T-helper 2 cell (primary cell): Measurements from ENCODE around the gene DOCK7.
A peak's percentile ranks its signal among the peaks of the same experiment; 100 is the strongest.

ENCODE experiments used
- DNase-seq, 5 experiments: peaks; one replicate each; pipeline versions ENCODE4 v3.0.0 to v3.0.0-alpha.2; 2012 to 2022

DOCK7 gene

DNA sequence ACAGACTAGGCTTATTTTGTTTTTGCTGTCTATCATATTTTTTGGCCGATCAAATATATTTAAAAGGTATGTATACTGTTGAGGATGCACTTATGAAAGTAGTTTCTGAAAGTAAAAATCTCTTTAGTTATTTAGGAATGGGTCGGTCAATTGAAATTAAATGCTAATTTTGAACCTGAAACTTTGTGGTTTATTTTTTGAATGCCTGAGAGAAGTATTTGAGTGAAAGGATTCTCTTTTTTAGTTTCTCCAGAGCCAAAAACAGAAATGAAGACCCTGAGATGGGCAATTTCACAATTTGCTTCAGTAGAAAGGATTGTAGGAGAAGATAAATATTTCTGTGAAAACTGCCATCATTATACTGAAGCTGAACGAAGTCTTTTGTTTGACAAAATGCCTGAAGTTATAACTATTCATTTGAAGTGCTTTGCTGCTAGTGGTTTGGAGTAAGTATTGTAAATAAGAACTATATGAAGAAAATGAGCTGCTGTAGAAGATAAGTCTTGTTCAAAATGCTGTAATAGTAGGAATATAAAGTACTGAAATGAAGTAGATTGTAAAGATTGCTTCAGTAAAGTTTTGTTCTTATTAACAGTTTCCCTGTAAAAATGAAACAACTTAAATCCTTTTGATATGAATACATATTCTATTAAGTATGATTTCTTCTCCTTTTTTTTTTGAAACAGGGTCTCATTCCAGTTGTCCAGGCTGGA lies 239.8 kb downstream of the DOCK7 start:
- DNase-seq, result peak in 1 of 5 experiments; percentile 25

- DNase-seq, result no peak
These were observed 243.5 kb downstream of the DOCK7 start for GRCh38 chr1:62444701-62445100.

- DNase-seq, result peak in 1 of 5 experiments; percentile 72
These were observed 248.4 kb downstream of the DOCK7 start for GRCh38 chr1:62439652-62440371.

DNA sequence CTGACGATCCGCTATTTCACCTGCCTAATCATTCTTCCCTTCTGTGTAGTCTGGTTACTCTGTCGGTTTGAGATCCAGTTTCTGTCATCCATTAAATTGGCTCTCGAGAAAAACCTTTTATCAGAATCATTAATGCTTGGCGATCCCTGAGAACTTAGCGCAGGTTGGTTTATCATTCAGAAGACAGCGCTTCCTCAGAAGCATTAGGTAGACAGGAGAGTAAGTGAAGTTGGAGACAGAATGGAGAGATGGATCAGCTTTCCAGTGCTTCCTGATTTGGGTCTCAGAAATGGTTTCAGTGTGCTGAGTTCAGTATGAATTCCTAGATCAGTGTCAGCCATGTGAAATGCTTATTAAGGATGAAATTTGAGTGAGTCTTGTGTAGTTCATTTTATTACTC lies 250.0 kb downstream of the DOCK7 start:
- DNase-seq, result peak in 1 of 5 experiments; percentile 23

GRCh38 chr1:62437273-62437940 lies 250.8 kb downstream of the DOCK7 start:
- DNase-seq, result peak; percentile 17 to 57 (median 37)

DNA sequence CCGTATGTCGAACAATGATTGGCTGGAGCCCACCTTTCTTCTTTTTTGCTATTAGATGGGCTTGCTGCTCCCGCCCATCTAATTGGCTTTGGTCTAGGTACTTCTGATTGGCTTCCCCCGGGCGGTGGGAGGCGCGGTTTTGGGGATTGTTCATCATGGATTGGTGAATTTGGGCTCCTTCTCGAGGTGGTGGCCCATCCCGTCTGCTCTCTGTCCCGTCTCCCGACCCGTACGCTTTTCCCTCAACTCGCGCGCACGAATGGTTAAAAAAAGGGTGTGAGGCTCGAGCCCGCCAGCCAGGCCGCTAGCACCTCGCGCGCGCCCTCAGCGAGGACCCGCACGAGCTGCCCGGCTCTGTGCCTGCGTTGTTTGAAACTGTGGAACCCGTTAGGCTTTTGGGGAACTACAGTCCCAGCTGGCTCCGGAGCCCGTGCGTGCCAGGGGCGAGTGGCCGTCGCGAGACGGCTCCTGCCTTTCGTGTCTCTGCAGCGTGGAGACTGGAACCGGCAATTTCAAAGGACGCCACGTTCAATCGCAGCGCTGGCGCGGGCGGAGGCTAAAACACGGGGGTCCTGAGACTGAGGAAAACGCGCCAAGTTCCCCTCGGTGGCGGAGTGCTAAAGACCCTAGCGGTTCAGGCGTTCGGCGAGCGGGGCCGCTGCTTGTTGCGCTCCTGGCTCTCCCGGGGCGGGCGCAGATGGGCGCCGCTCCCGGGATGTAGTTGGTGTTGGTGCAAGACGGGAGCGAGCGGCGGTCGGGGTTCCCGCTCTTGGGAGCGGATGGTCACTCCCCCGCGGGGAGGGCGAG lies 251.5 kb downstream of the DOCK7 start, which contains the start of gene USP1:
TSS of gene USP1 (plus strand) at position 584 of the 807 bp plus-strand sequence. CDS start 2,819 bp downstream, outside the sequence.
- DNase-seq, result peak; percentile 87 to 100 (median 97)

DNA sequence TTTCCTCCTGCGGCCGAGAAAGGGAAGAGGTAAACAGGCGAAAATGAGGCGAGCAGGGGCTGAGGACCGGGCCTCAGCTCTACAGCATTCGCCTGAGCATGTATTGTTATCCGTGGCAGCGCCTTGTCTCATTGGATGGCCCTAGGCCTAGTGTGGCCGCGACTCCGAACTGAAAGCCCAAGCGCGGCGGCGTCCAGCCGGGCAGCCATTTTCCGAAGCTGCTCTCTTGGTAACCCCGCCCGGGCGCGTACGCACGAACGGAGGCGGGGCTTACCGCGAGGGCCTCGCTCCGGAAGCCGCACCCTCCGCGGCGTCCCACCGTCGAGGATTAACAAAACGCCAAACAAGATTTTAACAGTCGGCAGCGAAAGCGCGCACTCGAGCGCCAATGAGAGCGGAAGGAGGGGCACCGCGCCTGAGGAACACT lies 252.1 kb downstream of the DOCK7 start:
- DNase-seq, result peak in 3 of 5 experiments; percentile 89 to 95 (median 94)

- DNase-seq, result no peak
These were observed 252.8 kb downstream of the DOCK7 start for GRCh38 chr1:62435231-62436038.

GRCh38 chr1:62434618-62435001 lies 253.6 kb downstream of the DOCK7 start:
- DNase-seq, result no peak

GRCh38 chr1:62433861-62434617 lies 254.1 kb downstream of the DOCK7 start:
- DNase-seq, result no peak

DNA sequence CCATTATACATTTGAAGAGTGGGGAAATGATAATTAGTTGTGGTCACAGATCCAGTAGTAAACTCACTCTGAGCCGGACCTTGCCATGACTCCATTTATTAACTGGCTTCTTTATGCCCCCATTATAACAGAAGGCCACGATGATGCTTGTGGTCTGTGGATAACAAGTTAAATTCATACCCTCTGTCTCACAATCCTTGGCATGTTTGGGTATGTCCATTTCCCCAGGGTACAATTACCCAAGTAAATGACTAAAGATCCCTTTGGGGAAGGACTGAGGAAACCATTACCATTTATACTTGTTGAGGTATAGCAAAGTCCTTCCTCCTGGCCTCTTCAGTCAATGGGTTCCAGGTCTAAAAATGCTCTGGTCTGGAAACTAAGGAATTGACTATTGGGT lies 258.6 kb downstream of the DOCK7 start:
- no peak for DNase-seq

GRCh38 chr1:62428351-62428750 lies 259.8 kb downstream of the DOCK7 start:
- DNase-seq, result no peak

- no peak for DNase-seq
These were observed 261.4 kb downstream of the DOCK7 start for GRCh38 chr1:62426794-62427193.

DNA sequence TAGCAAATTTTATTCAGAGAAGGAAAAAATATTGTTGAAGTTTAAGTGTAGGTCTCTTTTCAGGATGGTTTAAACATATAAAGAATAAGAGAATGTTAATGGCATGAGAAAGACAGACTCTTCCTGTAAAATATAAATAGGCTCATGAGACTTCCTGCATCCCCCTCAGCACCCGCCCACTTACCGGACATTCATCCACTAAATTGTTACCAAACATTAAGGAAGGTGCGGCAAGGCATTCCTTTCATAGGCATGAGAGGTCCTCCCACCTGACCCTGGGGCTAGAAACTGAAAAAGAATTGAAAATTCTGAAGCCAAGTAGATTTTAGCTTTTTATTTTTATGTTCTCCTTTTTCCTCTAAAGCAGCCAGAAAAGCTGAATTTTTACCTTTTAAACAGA lies 261.9 kb downstream of the DOCK7 start:
- DNase-seq, result no peak

DNA sequence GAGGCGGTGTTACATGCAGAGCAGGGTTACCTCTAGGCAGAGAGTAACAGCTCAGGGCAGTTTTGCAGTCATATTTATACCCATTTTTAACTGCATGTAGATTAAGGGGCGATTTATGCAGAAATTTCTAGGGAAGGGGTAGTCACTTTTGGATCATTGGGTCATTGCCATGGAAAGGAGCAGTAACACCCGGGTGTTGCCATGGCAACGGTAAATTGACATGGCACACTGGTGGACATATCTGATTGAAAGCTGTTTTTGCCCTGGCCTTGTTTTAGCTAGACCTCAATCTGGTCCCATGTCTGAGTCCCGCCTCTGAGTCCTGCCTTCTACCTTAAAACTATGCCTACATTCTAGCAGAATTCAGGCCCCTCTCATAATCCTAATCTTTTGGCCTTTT lies 263.1 kb downstream of the DOCK7 start:
- DNase-seq, result no peak

GRCh38 chr1:62424411-62424810 lies 263.8 kb downstream of the DOCK7 start:
- DNase-seq, result no peak

GRCh38 chr1:62423580-62424242 lies 264.5 kb downstream of the DOCK7 start:
- no peak for DNase-seq

- no peak for DNase-seq
These were observed 268.0 kb downstream of the DOCK7 start for GRCh38 chr1:62420214-62420613.

GRCh38 chr1:62417351-62417999 lies 270.7 kb downstream of the DOCK7 start:
- no peak for DNase-seq

GRCh38 chr1:62415687-62416086 lies 272.5 kb downstream of the DOCK7 start:
- no peak for DNase-seq
